Cardiac atrium fibroblast (primary cell): Measurements from ENCODE around the gene SEC62. TPM values are rescaled to one million over a fixed set of nuclear protein-coding genes. Genes with fewer than 3 reads are reported as not detected.

Experiments used
- total RNA-seq: library from RNA; depleted of rRNA; stranded (reverse); fragments of >200 nt; gene quantifications from 2 replicates; pipeline ENCODE4 v1.2.3, GENCODE V29; 2015

SEC62 gene, protein sequence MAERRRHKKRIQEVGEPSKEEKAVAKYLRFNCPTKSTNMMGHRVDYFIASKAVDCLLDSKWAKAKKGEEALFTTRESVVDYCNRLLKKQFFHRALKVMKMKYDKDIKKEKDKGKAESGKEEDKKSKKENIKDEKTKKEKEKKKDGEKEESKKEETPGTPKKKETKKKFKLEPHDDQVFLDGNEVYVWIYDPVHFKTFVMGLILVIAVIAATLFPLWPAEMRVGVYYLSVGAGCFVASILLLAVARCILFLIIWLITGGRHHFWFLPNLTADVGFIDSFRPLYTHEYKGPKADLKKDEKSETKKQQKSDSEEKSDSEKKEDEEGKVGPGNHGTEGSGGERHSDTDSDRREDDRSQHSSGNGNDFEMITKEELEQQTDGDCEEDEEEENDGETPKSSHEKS
- 20.2 and 28.7 TPM in 2 replicates for total RNA-seq

GRCh38 chr3:169966428-169966950 is at the start of gene SEC62:
Gene SEC62 (plus strand): TSS chr3:169966807. CDS start chr3:169966823, 16 bp downstream.

DNA sequence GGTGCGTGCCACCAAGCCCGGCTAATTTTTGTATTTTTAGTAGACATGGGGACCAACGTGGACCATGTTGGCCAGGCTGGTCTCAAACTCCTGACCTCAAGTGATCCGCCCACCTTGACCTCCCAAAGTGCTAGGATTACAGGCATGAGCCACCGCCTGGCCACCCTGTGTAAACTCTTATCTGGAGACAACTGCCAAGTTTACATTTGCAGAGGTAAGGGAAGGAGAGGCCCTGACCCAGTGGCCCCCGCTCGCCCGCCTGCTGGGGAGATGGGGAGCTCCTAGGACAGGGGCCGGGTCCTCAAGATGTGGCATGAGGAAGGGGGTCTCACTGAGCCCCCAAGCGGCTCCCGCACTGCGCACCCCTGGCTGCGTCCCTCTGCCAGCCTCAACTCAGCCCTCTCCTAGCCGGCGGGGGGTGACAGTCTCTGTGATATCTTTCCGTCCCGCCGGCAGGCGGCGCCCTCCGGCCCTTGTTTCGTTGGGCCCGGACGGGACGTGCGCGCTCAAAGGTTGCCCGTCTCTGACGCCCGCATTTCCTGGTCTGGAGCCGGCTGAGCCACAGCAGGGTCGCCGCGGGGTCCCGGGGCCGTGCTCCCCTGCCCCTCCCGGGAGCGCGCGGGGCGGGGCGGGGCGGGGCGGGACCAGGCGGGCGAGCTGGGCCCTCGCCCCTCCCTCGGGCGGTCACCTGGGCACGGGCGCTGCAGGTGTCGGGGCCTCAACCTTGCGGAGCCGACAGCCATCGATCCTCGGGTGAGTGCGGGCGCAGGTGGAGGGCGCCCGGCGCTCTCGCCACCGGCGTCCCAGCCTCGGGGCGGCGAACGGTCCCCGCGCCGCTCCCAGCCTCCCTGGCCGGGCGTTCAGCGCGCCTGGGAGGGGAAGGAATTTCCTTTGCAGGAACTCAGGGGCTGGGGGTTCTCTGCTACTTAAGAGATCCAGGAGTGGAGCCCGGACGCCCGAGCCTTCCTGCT is 71.1 kb downstream of the SEC62 start, which contains the start of gene GPR160:
TSS of gene GPR160 (plus strand) at position 533 of the 971 bp plus-strand sequence. CDS start 45,978 bp downstream, outside the sequence.

Other genes with a start within 250 kb of the SEC62 start
- 198 and 340 TPM in 2 replicates for gene TERC, start 201.7 kb upstream of the SEC62 start, total RNA-seq
- 2.1 and 7.2 TPM in 2 replicates for gene ACTRT3, start 197.2 kb upstream of the SEC62 start, total RNA-seq
- 9.9 and 11.7 TPM in 2 replicates for gene MYNN, start 193.4 kb upstream of the SEC62 start, total RNA-seq
- gene LRRIQ4, start 153.9 kb upstream of the SEC62 start, total RNA-seq, result not detected in 2 replicates
- gene LRRC34, start 153.9 kb upstream of the SEC62 start, total RNA-seq, result 1.6 and 10.5 TPM in 2 replicates
- gene LRRC31, start 96.9 kb upstream of the SEC62 start, total RNA-seq, result not detected in 2 replicates
- not detected in 2 replicates for gene SAMD7, start 55.2 kb upstream of the SEC62 start, total RNA-seq
- 0.16 and 3.1 TPM in 2 replicates for gene GPR160, start 71.2 kb downstream of the SEC62 start, total RNA-seq
- gene PHC3, start 214.9 kb downstream of the SEC62 start, total RNA-seq, result 14.4 and 17.7 TPM in 2 replicates